Measurements from ENCODE around the gene GCNT2.
A peak's percentile ranks its signal among the peaks of the same experiment; 100 is the strongest.
"Not testable (repeated sequence)": the region's sequence is repeated elsewhere in the genome, so short reads cannot be mapped to it uniquely, and the experiment has no call there.

Gene GCNT2

GRCh38 chr6:10598084-10598960 is 77.2 kb downstream of the GCNT2 start:
- Histone ChIP-seq H3K4me3 (no peak overlapping the region), H3K36me3 (no peaks in the 10 kb centered on the region), H4K20me1 (no peaks in the 10 kb centered on the region), H3K9ac (peak overlapping the region in 3 of 11 experiments; percentile 33 to 45 (median 37); a peak in 4 of 22 replicates), H3K9me3 (replicated peaks in 1 of 11) (no peaks in the 10 kb centered on the region), H3K27ac (peak overlapping the region in 7 of 11 experiments; percentile 16 to 73 (median 54); a peak in 12 of 22 replicates), H3K27me3 (no peaks in the 10 kb centered on the region), H3K4me1 (peaks cover 0 to 67% (median 17%) of the 10 kb centered on the region in 10 experiments; a peak in 13 of 20 replicates), H3K4me2 (peak overlapping the region in 8 of 11 experiments; percentile 5 to 75 (median 62); a peak in 14 of 22 replicates)
- TF ChIP-seq Cebpa-rat (IDR thresholded peaks at IDR 0.05): no peak

GRCh38 chr6:10599046-10599445 is 77.9 kb downstream of the GCNT2 start:
- H3K9me3 ChIP-seq (replicated peaks in 1 of 11): no peaks in the 10 kb centered on the region
- H3K4me1 ChIP-seq: peaks cover 0 to 60% (median 17%) of the 10 kb centered on the region in 10 experiments; a peak in 13 of 20 replicates
- H3K9ac ChIP-seq: no peak overlapping the region
- H3K27me3 ChIP-seq: no peaks in the 10 kb centered on the region
- H3K4me3 ChIP-seq: no peak overlapping the region
- no peaks in the 10 kb centered on the region for H3K36me3 ChIP-seq
- H3K4me2 ChIP-seq: peak overlapping the region in 5 of 11 experiments; percentile 61 to 75 (median 69); a peak in 9 of 22 replicates
- peak overlapping the region in 2 of 11 experiments; percentile 71 to 73; a peak in 2 of 22 replicates for H3K27ac ChIP-seq
- no peak for TF ChIP-seq Cebpa-rat (IDR thresholded peaks at IDR 0.05)
- H4K20me1 ChIP-seq: no peaks in the 10 kb centered on the region

- not testable (repeated sequence) for H3K27ac ChIP-seq; H3K27me3 ChIP-seq; H3K4me3 ChIP-seq; H3K9me3 ChIP-seq (replicated peaks in 1 of 11); H3K4me2 ChIP-seq; H3K9ac ChIP-seq; H3K36me3 ChIP-seq; H4K20me1 ChIP-seq
- peaks cover 0 to 44% (median 17%) of the 10 kb centered on the region in 10 experiments; a peak in 13 of 20 replicates for H3K4me1 ChIP-seq
These were observed 79.5 kb downstream of the GCNT2 start for GRCh38 chr6:10600681-10601080.

GRCh38 chr6:10603219-10603618 is 82.1 kb downstream of the GCNT2 start:
- no peak for TF ChIP-seq Cebpa-rat (IDR thresholded peaks at IDR 0.05)
- Histone ChIP-seq H3K4me3 (no peak overlapping the region), H3K9me3 (replicated peaks in 1 of 11) (no peaks in the 10 kb centered on the region), H3K4me2 (no peak overlapping the region), H3K27ac (no peak overlapping the region), H3K9ac (no peak overlapping the region), H4K20me1 (no peaks in the 10 kb centered on the region), H3K36me3 (no peaks in the 10 kb centered on the region), H3K27me3 (no peaks in the 10 kb centered on the region), H3K4me1 (peaks cover 0 to 18% (median 10%) of the 10 kb centered on the region in 10 experiments; a peak in 13 of 20 replicates)

GRCh38 chr6:10609038-10609437 is 87.9 kb downstream of the GCNT2 start:
- H3K9me3 ChIP-seq (replicated peaks in 1 of 11): peaks cover 0 to 11% (median 0%) of the 10 kb centered on the region in 11 experiments; a peak in 1 of 22 replicates
- H3K4me1 ChIP-seq: no peaks in the 10 kb centered on the region
- no peak overlapping the region for H3K4me3 ChIP-seq
- H3K4me2 ChIP-seq: no peak overlapping the region
- no peaks in the 10 kb centered on the region for H3K27me3 ChIP-seq
- no peak for TF ChIP-seq Cebpa-rat (IDR thresholded peaks at IDR 0.05)
- no peak overlapping the region for H3K9ac ChIP-seq
- no peaks in the 10 kb centered on the region for H4K20me1 ChIP-seq
- H3K36me3 ChIP-seq: no peaks in the 10 kb centered on the region
- H3K27ac ChIP-seq: no peak overlapping the region

- Histone ChIP-seq H3K27me3 (no peaks in the 10 kb centered on the region), H4K20me1 (no peaks in the 10 kb centered on the region), H3K27ac (no peak overlapping the region), H3K4me1 (no peaks in the 10 kb centered on the region), H3K4me3 (no peak overlapping the region), H3K36me3 (no peaks in the 10 kb centered on the region), H3K9ac (no peak overlapping the region), H3K4me2 (no peak overlapping the region), H3K9me3 (replicated peaks in 1 of 11) (peaks cover 0 to 11% (median 0%) of the 10 kb centered on the region in 11 experiments; a peak in 2 of 22 replicates)
- no peak for TF ChIP-seq Cebpa-rat (IDR thresholded peaks at IDR 0.05)
These were observed 89.1 kb downstream of the GCNT2 start for GRCh38 chr6:10610289-10610688.

GRCh38 chr6:10612161-10612560 is 91.0 kb downstream of the GCNT2 start:
- no peak overlapping the region for H3K4me3 ChIP-seq
- no peaks in the 10 kb centered on the region for H3K4me1 ChIP-seq
- no peak overlapping the region for H3K9ac ChIP-seq
- H3K4me2 ChIP-seq: no peak overlapping the region
- no peak overlapping the region for H3K27ac ChIP-seq
- H3K36me3 ChIP-seq: no peaks in the 10 kb centered on the region
- no peak for TF ChIP-seq Cebpa-rat (IDR thresholded peaks at IDR 0.05)
- H4K20me1 ChIP-seq: no peaks in the 10 kb centered on the region
- peaks cover 0 to 16% (median 6%) of the 10 kb centered on the region in 11 experiments; a peak in 10 of 22 replicates for H3K9me3 ChIP-seq (replicated peaks in 1 of 11)
- H3K27me3 ChIP-seq: no peaks in the 10 kb centered on the region

- no peaks in the 10 kb centered on the region for H3K36me3 ChIP-seq
- no peak overlapping the region for H3K27ac ChIP-seq
- no peak for TF ChIP-seq Cebpa-rat (IDR thresholded peaks at IDR 0.05)
These were observed 91.9 kb downstream of the GCNT2 start for GRCh38 chr6:10613077-10613476.

GRCh38 chr6:10613723-10614122 is 92.6 kb downstream of the GCNT2 start:
- no peaks in the 10 kb centered on the region for H3K27me3 ChIP-seq
- H3K27ac ChIP-seq: no peak overlapping the region
- no peak overlapping the region for H3K4me3 ChIP-seq
- peaks cover 0 to 17% (median 6%) of the 10 kb centered on the region in 11 experiments; a peak in 10 of 22 replicates for H3K9me3 ChIP-seq (replicated peaks in 1 of 11)
- no peaks in the 10 kb centered on the region for H4K20me1 ChIP-seq
- no peak overlapping the region for H3K4me2 ChIP-seq
- no peak overlapping the region for H3K9ac ChIP-seq
- no peak for TF ChIP-seq Cebpa-rat (IDR thresholded peaks at IDR 0.05)
- no peaks in the 10 kb centered on the region for H3K4me1 ChIP-seq
- H3K36me3 ChIP-seq: no peaks in the 10 kb centered on the region

More at GRCh38 chr6:10613077-10613476, 91.9 kb downstream of the GCNT2 start:
- no peak overlapping the region for H3K9ac ChIP-seq
- no peak overlapping the region for H3K4me3 ChIP-seq
- no peaks in the 10 kb centered on the region for H4K20me1 ChIP-seq
- H3K27me3 ChIP-seq: no peaks in the 10 kb centered on the region
- peaks cover 0 to 17% (median 6%) of the 10 kb centered on the region in 11 experiments; a peak in 10 of 22 replicates for H3K9me3 ChIP-seq (replicated peaks in 1 of 11)
- H3K4me1 ChIP-seq: no peaks in the 10 kb centered on the region
- no peak overlapping the region for H3K4me2 ChIP-seq
